Mesendoderm (in vitro differentiated cells): ENCODE data around the gene ZKSCAN7.
"Not testable (repeated sequence)": the region's sequence is repeated elsewhere in the genome, so short reads cannot be mapped to it uniquely, and the experiment has no call there.

ENCODE experiments used
- DNase-seq: peaks from one replicate; pipeline ENCODE4 v3.0.0; 2013
- H2AK5ac ChIP-seq: 2 replicates; pipeline ENCODE4 v1.6.1; 2013; ENCODE audit warnings: low read length, inconsistent platforms
- H2BK120ac ChIP-seq: 2 replicates; pipeline ENCODE4 v1.6.1; 2013; ENCODE audit warnings: low read depth, mild to moderate bottlenecking, low read length, moderate library complexity, mixed read lengths
- H2BK15ac ChIP-seq: replicated peaks from 2 replicates; pipeline ENCODE4 v1.6.1; 2013; ENCODE audit warnings: low read depth, mild to moderate bottlenecking, moderate library complexity
- H2BK5ac ChIP-seq: 2 replicates; pipeline ENCODE4 v1.6.1; 2013; ENCODE audit warnings: low read length, inconsistent platforms
- H3K18ac ChIP-seq: 2 replicates; pipeline ENCODE4 v1.6.1; 2013; ENCODE audit warnings: mild to moderate bottlenecking, low read length, mixed read lengths
- H3K23ac ChIP-seq: one replicate; pipeline ENCODE4 v1.6.1; 2013; ENCODE audit warnings: low read length
- H3K27ac ChIP-seq: 2 replicates; pipeline ENCODE4 v1.5.1; 2013; ENCODE audit warnings: low read depth, mild to moderate bottlenecking, inconsistent platforms, low read length, moderate library complexity
- H3K27me3 ChIP-seq: 2 replicates; pipeline ENCODE4 v1.6.1; 2013; ENCODE audit warnings: low read length, control low read depth, mild to moderate bottlenecking, inconsistent platforms; ENCODE audit not compliant: insufficient read depth, poor library complexity
- H3K36me3 ChIP-seq: 2 replicates; pipeline ENCODE4 v1.6.1; 2013; ENCODE audit warnings: low read length, inconsistent platforms; ENCODE audit not compliant: control insufficient read depth, insufficient read depth
- H3K4ac ChIP-seq: one replicate; pipeline ENCODE4 v1.6.1; 2013; ENCODE audit warnings: low read depth, mild to moderate bottlenecking, low read length, moderate library complexity
- H3K4me1 ChIP-seq: 2 replicates; pipeline ENCODE4 v1.6.1; 2013; ENCODE audit warnings: low read depth, low read length, inconsistent platforms; ENCODE audit not compliant: control insufficient read depth
- H3K4me2 ChIP-seq: 2 replicates; pipeline ENCODE4 v1.6.1; 2013; ENCODE audit warnings: low read length
- H3K4me3 ChIP-seq: 2 replicates; pipeline ENCODE4 v1.5.1; 2013; ENCODE audit warnings: mild to moderate bottlenecking, low read length
- H3K56ac ChIP-seq: one replicate; pipeline ENCODE4 v1.6.1; 2013; ENCODE audit warnings: low read length
- H3K79me1 ChIP-seq: 2 replicates; pipeline ENCODE4 v1.6.1; 2013; ENCODE audit warnings: low read length, inconsistent platforms
- H3K79me2 ChIP-seq: 2 replicates; pipeline ENCODE4 v1.6.1; 2013; ENCODE audit warnings: mild to moderate bottlenecking, low read length; ENCODE audit not compliant: control insufficient read depth, insufficient read depth
- H3K9ac ChIP-seq: 2 replicates; pipeline ENCODE4 v1.6.1; 2013; ENCODE audit warnings: low read length, inconsistent platforms
- H4K5ac ChIP-seq: one replicate; pipeline ENCODE4 v1.6.1; 2013; ENCODE audit warnings: low read length
- H4K8ac ChIP-seq: one replicate; pipeline ENCODE4 v1.6.1; 2013; ENCODE audit warnings: low read depth, mild to moderate bottlenecking, control low read depth, low read length, moderate library complexity
- WGBS: extraction: QIAGEN DNeasy Blood & Tissue Kit; methylation state at CpG from one replicate; pipeline ENCODE4 v1.1.7; 2013; ENCODE audit warnings: low lambda C conversion rate, missing lambda C conversion rate; ENCODE audit not compliant: insufficient coverage; ENCODE audit errors: extremely low coverage; 5-methylcytosine and 5-hydroxymethylcytosine counted together

The ZKSCAN7 gene

DNA sequence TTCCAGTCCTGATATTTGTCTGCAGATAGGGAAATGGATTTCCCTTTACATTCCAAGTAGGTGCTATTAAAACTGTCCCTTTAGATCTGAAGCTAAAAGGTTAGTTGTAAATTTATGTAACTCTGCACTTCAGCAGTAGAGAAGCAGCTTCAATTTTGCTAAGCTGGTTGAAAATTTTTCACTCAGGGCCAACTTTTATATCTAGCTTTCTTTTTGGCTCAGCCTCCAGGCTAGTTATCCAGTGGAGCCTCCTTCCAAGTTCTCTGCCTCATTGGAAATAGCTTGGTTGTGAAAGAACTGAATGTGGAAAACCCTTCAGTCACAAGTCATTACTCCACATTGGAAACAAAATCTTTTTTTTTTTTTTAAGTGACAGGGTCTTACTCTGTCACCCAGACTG, 21.6 kb downstream of the ZKSCAN7 start:
- no peak overlapping the region for H3K56ac ChIP-seq
- no peak overlapping the region for H3K9ac ChIP-seq
- no peaks in the 10 kb centered on the region for H3K27me3 ChIP-seq
- no peak overlapping the region for H2AK5ac ChIP-seq
- H4K8ac ChIP-seq: no peak overlapping the region
- no peaks in the 10 kb centered on the region for H3K79me2 ChIP-seq
- no peak overlapping the region for H3K4me2 ChIP-seq
- H2BK15ac ChIP-seq: no peak overlapping the region
- H3K23ac ChIP-seq: no peak overlapping the region
- no peak overlapping the region for H3K4ac ChIP-seq
- no peak overlapping the region for H2BK5ac ChIP-seq
- DNase-seq: no peak
- H3K27ac ChIP-seq: no peak overlapping the region
- no peak overlapping the region for H4K5ac ChIP-seq
- H2BK120ac ChIP-seq: no peak overlapping the region
- no peaks in the 10 kb centered on the region for H3K4me1 ChIP-seq
- no peak overlapping the region for H3K18ac ChIP-seq
- no peaks in the 10 kb centered on the region for H3K79me1 ChIP-seq
- H3K36me3 ChIP-seq: no peaks in the 10 kb centered on the region
- H3K4me3 ChIP-seq: no peak overlapping the region

DNA sequence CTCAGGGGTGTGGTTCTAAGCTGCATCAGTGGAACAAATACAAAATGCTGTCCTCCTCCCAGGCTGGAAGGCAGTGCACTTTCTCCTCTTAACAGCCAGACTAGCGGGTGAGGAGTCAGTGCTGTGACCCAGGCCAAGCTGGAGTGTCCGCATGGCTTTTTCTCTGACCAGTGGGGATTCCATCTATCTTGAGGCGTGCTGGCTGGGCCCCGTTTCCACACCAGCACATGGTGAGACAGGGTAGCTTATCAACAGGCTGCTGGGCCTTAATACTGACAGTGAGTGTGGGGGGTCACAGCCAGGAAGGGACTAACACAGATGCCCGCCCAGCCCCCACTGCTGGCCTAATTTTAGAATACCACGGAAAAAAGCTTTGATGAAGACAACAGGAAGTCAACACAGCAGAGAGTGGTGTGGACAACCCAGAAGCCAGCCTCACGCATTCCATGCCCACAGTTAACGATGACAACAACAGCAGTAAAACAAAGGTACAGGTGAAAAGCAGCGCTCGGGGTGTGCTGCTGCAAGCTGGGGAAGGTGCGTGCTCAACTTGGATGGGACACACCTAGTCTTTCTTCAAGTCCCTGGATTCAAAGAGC, 22.5 kb downstream of the ZKSCAN7 start:
- no CpG with 5 or more reads among the region's 11 CpGs for WGBS
- not testable (repeated sequence) for H3K56ac ChIP-seq, H3K4me1 ChIP-seq, H4K5ac ChIP-seq, H2BK15ac ChIP-seq, H3K18ac ChIP-seq, H3K9ac ChIP-seq, H4K8ac ChIP-seq, H3K4me2 ChIP-seq, H3K27me3 ChIP-seq, H3K36me3 ChIP-seq, H2AK5ac ChIP-seq, H3K4me3 ChIP-seq, H3K23ac ChIP-seq, H2BK120ac ChIP-seq, H3K27ac ChIP-seq, H3K4ac ChIP-seq, H2BK5ac ChIP-seq, H3K79me2 ChIP-seq, H3K79me1 ChIP-seq, DNase-seq

DNA sequence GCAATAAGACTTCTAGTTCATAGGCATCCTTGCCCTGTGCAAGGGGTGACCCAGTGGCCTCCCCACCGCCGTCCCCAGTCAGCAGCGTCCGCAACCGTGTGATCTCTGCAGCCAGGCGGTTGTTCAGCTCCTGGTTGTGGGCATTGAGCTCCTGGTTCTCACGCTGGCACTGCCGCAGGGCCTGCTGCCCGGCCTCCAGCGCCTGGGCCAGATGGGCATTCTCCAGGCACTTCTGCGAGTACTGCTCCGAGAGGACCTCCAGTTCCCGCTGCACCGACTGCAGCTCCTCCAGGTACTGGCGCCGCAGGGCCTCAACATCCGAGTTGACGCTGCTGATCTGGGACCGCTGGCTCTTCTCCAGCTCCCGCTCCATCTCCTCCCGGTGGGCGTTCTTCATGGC, 23.3 kb downstream of the ZKSCAN7 start:
- H3K36me3 ChIP-seq, H2BK120ac ChIP-seq, H3K27ac ChIP-seq, H3K56ac ChIP-seq, H2AK5ac ChIP-seq, H3K18ac ChIP-seq, H3K4me1 ChIP-seq, H3K23ac ChIP-seq, H3K4ac ChIP-seq, H3K79me2 ChIP-seq, DNase-seq, H3K27me3 ChIP-seq, H3K9ac ChIP-seq, H4K5ac ChIP-seq, H3K4me2 ChIP-seq, H3K79me1 ChIP-seq, H3K4me3 ChIP-seq, H2BK5ac ChIP-seq, H4K8ac ChIP-seq, H2BK15ac ChIP-seq: not testable (repeated sequence)
- WGBS: no CpG with 5 or more reads among the region's 22 CpGs

DNA sequence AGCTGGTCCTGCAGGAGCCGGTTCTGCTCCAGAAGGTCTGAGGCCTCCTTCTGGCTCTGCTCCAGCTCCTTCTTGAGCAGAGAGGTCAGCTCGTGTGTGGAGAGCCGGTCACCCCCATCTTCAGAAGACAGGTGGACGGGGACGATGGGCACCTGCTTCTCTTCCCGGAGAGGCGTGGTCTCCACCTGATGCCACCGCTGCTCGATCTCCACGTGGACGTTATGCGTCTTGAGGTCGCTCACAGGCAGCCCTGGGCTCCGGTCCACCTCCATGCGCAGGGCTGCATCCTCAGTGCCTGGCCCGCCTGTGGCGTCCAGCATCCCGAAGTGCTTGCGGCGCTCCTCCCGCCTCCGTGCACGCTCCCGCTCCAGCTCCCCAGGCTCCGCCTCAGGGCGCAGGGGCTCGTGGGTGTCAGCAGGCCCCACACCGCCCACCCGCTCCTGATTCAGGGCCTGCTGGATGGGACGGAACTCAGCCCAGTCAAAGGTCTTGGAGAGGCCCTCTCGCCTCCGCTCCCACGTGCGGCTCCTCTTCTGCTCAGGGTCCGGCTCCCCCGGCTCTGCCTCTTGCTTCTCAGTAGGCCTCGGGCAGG, 24.0 kb downstream of the ZKSCAN7 start:
- H3K4me2 ChIP-seq, H3K23ac ChIP-seq, H3K27ac ChIP-seq, H2BK5ac ChIP-seq, H3K4me1 ChIP-seq, H3K79me1 ChIP-seq, H2BK120ac ChIP-seq, H4K5ac ChIP-seq, H3K4me3 ChIP-seq, H4K8ac ChIP-seq, H3K18ac ChIP-seq, H3K27me3 ChIP-seq, DNase-seq, H3K4ac ChIP-seq, H2BK15ac ChIP-seq, H3K56ac ChIP-seq, H3K9ac ChIP-seq, H3K79me2 ChIP-seq, H3K36me3 ChIP-seq, H2AK5ac ChIP-seq: not testable (repeated sequence)
- no CpG with 5 or more reads among the region's 37 CpGs for WGBS

DNA sequence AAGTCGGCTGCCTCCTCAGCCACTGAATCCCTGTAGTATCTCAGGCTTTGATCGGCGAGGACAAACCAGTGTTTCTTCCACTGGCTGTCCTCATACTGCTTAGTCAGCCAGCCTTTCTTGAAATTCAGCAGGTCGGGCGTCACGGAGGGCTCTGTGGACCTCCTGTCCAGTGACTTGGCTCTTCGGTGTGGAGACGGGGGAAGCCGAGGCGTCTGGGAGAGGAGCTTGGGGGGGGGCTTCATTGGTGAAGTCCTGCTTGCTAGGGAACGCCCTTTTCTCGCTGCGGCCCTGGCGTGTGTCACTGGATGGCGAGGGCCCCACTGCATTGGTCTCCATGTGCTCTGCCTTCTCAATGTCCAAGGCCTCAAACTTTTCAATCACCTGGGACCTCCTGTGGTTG, 24.8 kb downstream of the ZKSCAN7 start:
- H3K27ac ChIP-seq, H3K4me2 ChIP-seq, H3K9ac ChIP-seq, H3K56ac ChIP-seq, H2BK15ac ChIP-seq, H3K18ac ChIP-seq, H3K4ac ChIP-seq, H3K79me2 ChIP-seq, DNase-seq, H4K8ac ChIP-seq, H3K36me3 ChIP-seq, H2BK5ac ChIP-seq, H3K79me1 ChIP-seq, H3K4me1 ChIP-seq, H3K27me3 ChIP-seq, H2AK5ac ChIP-seq, H2BK120ac ChIP-seq, H3K4me3 ChIP-seq, H3K23ac ChIP-seq, H4K5ac ChIP-seq: not testable (repeated sequence)
- no CpG with 5 or more reads among the region's 15 CpGs for WGBS

DNA sequence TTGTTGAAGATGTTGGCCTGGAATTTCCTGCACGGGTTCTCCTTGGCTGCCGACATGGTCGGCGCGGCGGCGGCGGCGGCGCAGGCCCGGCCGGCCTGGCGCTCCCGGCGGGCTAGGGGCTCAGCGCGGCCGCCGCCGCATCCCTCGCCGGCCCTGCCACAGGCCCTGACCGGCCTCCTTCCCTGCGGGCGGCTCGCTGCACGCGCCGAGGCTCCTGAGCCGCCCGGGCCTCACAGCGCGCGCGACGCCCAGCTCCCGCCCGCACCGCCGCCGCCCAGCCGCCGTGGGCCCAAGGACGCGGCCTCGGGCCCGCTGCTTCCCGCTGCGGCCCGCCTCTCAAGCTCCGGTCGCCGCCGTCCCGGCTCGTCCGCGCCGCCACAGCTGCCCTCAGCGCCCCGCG, 26.0 kb downstream of the ZKSCAN7 start:
- not testable (repeated sequence) for H2AK5ac ChIP-seq, H4K8ac ChIP-seq, H2BK15ac ChIP-seq, H3K23ac ChIP-seq, H3K4me1 ChIP-seq, H3K79me1 ChIP-seq, H3K56ac ChIP-seq, DNase-seq, H3K4ac ChIP-seq, H3K79me2 ChIP-seq, H3K9ac ChIP-seq, H2BK120ac ChIP-seq, H4K5ac ChIP-seq, H3K36me3 ChIP-seq, H3K4me2 ChIP-seq, H3K4me3 ChIP-seq, H3K27ac ChIP-seq, H3K18ac ChIP-seq, H2BK5ac ChIP-seq, H3K27me3 ChIP-seq
- no CpG with 5 or more reads among the region's 62 CpGs for WGBS
